Measurements from ENCODE around the gene ZNF579. TPM values are rescaled to one million over a fixed set of nuclear protein-coding genes. Genes with fewer than 3 reads are reported as not detected.
"Not testable (repeated sequence)": the region's sequence is repeated elsewhere in the genome, so short reads cannot be mapped to it uniquely, and the experiment has no call there.

The ZNF579 gene
- total RNA-seq, 2 experiments from 2014 or later, result 7.2 TPM

GRCh38 chr19:55590109-55590508 lies 9.5 kb upstream of the ZNF579 start:
- no peak overlapping the region for H3K27ac Mint-ChIP-seq

DNA sequence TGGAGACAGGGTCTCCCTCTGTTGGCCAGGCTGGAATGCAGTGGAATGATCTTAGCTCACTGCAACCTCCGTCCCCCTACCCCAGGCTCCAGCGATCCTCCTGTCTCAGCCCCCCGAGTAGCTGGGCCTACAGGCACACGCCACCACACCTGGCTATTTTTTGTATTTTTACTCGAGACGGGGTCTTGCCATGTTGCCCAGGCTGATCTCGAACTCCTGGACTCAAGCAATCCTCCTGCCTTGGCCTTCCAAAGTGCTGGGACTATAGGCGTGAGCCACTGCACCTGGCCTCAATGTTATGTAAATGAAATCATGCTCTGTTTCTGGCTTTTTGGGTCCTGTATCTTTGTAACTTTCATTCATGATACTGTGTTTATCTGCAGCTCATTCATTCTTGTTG lies 8.1 kb upstream of the ZNF579 start:
- peaks cover 7% of the 10 kb centered on the region for H3K36me3 Mint-ChIP-seq (ENCODE audit: low read depth)
- no peaks in the 10 kb centered on the region for H3K9me3 Mint-ChIP-seq
- ChIA-PET CTCF (no interaction called here), POLR2A (no interaction called here)
- no peak for TF ChIP-seq CTCF (IDR thresholded peaks at IDR 0.05)
- ATAC-seq (no peak), DNase-seq (no peak)
- no peaks in the 10 kb centered on the region for H3K27me3 Mint-ChIP-seq
- H3K27ac Mint-ChIP-seq, result no peak overlapping the region
- peaks cover 20% of the 10 kb centered on the region for H3K4me1 Mint-ChIP-seq (ENCODE audit: low read depth)
- no peak overlapping the region for H3K4me3 Mint-ChIP-seq
- intact Hi-C loops (cut with micrococcal nuclease), result no loop called here

More at GRCh38 chr19:55590109-55590508, 9.5 kb upstream of the ZNF579 start:
- intact Hi-C loops (cut with micrococcal nuclease), result no loop called here
- ChIA-PET CTCF (no interaction called here), POLR2A (no interaction called here)
- TF ChIP-seq CTCF (IDR thresholded peaks at IDR 0.05), result no peak
- Mint-ChIP-seq H3K27me3 (no peaks in the 10 kb centered on the region), H3K4me1 (ENCODE audit: low read depth) (peaks cover 20% of the 10 kb centered on the region), H3K36me3 (ENCODE audit: low read depth) (peaks cover 15% of the 10 kb centered on the region), H3K9me3 (peaks cover 2% of the 10 kb centered on the region), H3K4me3 (no peak overlapping the region)
- no peak for DNase-seq
- no peak for ATAC-seq

DNA sequence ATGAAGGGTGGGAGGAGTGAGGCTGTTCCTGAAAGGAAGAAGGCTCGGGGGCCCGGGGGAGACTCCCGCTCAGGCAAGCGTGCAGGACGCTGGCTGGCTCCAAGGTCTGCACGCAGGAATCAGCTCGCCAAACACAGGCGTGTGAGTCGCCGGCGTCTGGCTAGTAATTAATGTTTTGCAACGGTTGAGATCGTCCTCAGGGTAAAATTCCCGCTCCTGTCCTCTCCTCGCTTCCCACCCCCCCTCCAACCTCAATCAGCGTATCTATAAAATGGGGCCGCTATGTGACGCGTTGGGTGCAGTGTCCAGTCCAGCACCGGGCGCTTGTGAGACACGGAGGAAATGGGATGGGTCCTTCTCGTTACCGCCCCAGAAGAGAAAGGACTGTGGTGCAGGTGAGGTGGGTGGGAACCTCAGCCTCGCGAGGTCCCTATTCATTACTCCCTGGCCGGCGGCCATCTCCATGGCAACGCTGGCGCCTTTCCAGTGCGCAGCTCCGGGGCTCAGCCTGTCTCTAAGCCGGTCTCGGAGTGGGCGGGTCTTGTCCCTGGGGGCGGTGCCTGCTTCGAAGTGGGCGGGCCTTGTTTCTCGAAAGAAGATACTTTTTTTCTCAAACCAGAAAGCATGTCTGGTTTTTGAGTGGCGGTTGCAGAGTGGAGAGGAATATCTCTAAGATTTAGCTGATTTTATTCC lies 6.5 kb upstream of the ZNF579 start:
- intact Hi-C loops (cut with micrococcal nuclease), result no loop called here
- Mint-ChIP-seq H3K27ac (peak overlapping the region; percentile 42), H3K4me3 (peak overlapping the region; percentile 76), H3K27me3 (no peaks in the 10 kb centered on the region), H3K4me1 (ENCODE audit: low read depth) (peaks cover 22% of the 10 kb centered on the region), H3K9me3 (no peaks in the 10 kb centered on the region), H3K36me3 (ENCODE audit: low read depth) (peaks cover 4% of the 10 kb centered on the region)
- DNase-seq (peak; percentile 99), ATAC-seq (peak; percentile 99)
- ChIA-PET POLR2A (interaction anchor here (1.0 kb wide), 1 partner anchor 9 kb away, joined by 3 read pairs; no protein-coding TSS in a partner anchor), CTCF (interaction anchor here (0.7 to 2.6 kb wide), 4 partner anchors 19 to 83 kb away, joined by 3 to 8 read pairs (median 4); partner anchors contain the start of gene ZNF865)
- TF ChIP-seq CTCF (IDR thresholded peaks at IDR 0.05), result no peak

GRCh38 chr19:55585658-55586339 lies 5.2 kb upstream of the ZNF579 start:
- TF ChIP-seq CTCF (IDR thresholded peaks at IDR 0.05), result no peak
- CTCF ChIA-PET, result interaction anchor here (0.8 to 2.6 kb wide), 5 partner anchors 13 to 118 kb away, joined by 3 to 8 read pairs (median 4); no protein-coding TSS in a partner anchor
- Mint-ChIP-seq H3K36me3 (ENCODE audit: low read depth) (no peaks in the 10 kb centered on the region), H3K27ac (no peak overlapping the region), H3K4me3 (peak overlapping the region; percentile 76), H3K9me3 (no peaks in the 10 kb centered on the region), H3K27me3 (no peaks in the 10 kb centered on the region), H3K4me1 (ENCODE audit: low read depth) (peaks cover 32% of the 10 kb centered on the region)
- ATAC-seq, result peak; percentile 26
- peak; percentile 61 for DNase-seq
- intact Hi-C loops (cut with micrococcal nuclease), result no loop called here
- POLR2A ChIA-PET, result interaction anchor here (0.8 to 1.3 kb wide), 4 partner anchors 10 to 98 kb away, joined by 3 to 4 read pairs (median 4); partner anchors contain the start of gene FIZ1

GRCh38 chr19:55584871-55585270 lies 4.2 kb upstream of the ZNF579 start:
- H3K9me3 Mint-ChIP-seq, result no peaks in the 10 kb centered on the region
- H3K4me1 Mint-ChIP-seq (ENCODE audit: low read depth), result peaks cover 34% of the 10 kb centered on the region
- H3K27ac Mint-ChIP-seq, result no peak overlapping the region
- DNase-seq (no peak), ATAC-seq (no peak)
- H3K36me3 Mint-ChIP-seq (ENCODE audit: low read depth), result peaks cover 2% of the 10 kb centered on the region
- ChIA-PET CTCF (interaction anchor here (1.3 to 2.2 kb wide), 3 partner anchors 21 to 117 kb away, joined by 4 to 8 read pairs (median 4); partner anchors contain the start of gene ZNF865), POLR2A (interaction anchor here (1.0 to 1.3 kb wide), 2 partner anchors 11 to 97 kb away, joined by 3 to 4 read pairs; no protein-coding TSS in a partner anchor)
- H3K4me3 Mint-ChIP-seq, result no peak overlapping the region
- intact Hi-C loops (cut with micrococcal nuclease), result no loop called here
- H3K27me3 Mint-ChIP-seq, result no peaks in the 10 kb centered on the region
- no peak for TF ChIP-seq CTCF (IDR thresholded peaks at IDR 0.05)

DNA sequence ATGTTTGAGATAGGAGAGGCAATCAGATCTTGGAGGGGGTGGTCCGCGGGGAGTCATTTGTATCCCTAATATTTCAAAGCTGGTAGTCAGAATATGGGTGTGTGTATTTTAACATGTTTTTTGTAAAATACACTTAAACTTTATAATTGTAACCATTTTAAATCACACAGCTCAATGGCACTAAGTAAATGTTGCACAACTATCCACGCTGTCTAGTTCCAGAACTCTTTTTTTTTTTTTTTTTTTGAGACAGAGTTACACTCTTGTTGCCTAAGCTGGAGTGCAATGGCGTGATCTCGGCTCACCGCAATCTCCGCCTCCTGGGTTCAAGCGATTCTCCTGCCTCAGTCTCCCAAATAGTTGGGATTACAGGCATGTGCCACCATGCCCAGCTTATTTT lies 3.2 kb upstream of the ZNF579 start:
- H3K27me3 Mint-ChIP-seq; H3K27ac Mint-ChIP-seq; H3K36me3 Mint-ChIP-seq (ENCODE audit: low read depth); POLR2A ChIA-PET; ATAC-seq; DNase-seq; intact Hi-C loops (cut with micrococcal nuclease); H3K9me3 Mint-ChIP-seq; H3K4me3 Mint-ChIP-seq: not testable (repeated sequence)
- H3K4me1 Mint-ChIP-seq (ENCODE audit: low read depth), result peaks cover 39% of the 10 kb centered on the region
- CTCF ChIA-PET, result interaction anchor here (0.9 to 2.2 kb wide), 3 partner anchors 22 to 50 kb away, joined by 3 to 8 read pairs (median 3); partner anchors contain the start of gene ZNF865

- H3K27ac Mint-ChIP-seq; DNase-seq; CTCF ChIA-PET; H3K27me3 Mint-ChIP-seq; H3K9me3 Mint-ChIP-seq; intact Hi-C loops (cut with micrococcal nuclease); H3K4me3 Mint-ChIP-seq; ATAC-seq: not testable (repeated sequence)
- peaks cover 32% of the 10 kb centered on the region for H3K4me1 Mint-ChIP-seq (ENCODE audit: low read depth)
- POLR2A ChIA-PET, result interaction anchor here (1.3 kb wide), 1 partner anchor 18 kb away, joined by 5 read pairs; the partner anchor contains the start of gene ZNF524
- peaks cover 11% of the 10 kb centered on the region for H3K36me3 Mint-ChIP-seq (ENCODE audit: low read depth)
These were observed 1.6 kb upstream of the ZNF579 start for GRCh38 chr19:55582284-55582683.

Measured in activated CD8-positive, alpha-beta T cell treated with anti-CD3 and anti-CD28 coated beads for 36 hours (primary cell).